Measurements from ENCODE around the gene NPLOC4.

DNA sequence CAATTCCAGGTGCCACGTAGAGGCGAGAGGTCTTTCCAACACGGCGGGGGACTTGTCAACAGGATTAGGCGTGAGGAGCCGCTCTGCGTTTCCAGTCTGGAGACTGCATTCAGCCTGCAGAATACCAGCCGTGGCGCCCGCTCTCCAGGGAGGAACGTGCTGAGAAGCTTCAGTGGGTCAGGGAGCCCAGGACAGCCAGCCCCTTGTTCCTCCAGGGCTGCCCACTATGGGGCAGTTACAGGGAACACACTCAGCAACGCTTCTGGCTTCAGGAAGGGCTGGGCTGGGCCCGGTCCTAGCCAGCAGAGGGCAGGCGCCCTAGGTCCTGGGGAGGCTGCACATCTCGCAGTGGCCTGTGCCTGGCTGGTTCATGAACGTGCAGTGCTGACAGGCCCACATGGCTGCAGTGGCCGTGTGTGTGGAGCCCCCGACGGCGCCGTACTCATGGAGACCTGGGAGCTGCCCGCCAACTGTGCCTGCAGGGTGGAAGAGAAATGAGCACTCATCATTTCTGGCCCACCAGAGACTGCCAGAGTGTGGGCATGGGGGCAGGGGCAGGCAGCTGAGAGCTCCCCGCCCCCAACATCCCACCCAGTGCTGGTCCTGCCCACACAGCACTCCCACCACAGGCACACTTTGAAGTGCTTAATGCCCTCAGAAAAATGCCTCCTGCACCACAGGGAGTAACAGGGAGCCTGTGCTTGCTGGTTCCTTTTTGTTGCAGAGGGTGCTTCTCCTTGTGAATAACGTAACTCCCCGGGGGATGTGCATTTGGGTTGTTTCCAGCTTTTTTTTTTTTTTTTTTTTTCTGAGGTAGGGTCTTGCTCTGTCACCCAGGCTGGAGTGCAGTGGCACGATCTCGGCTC is 77.7 kb downstream of the NPLOC4 start:
- TF ChIP-seq, protein P1, sequence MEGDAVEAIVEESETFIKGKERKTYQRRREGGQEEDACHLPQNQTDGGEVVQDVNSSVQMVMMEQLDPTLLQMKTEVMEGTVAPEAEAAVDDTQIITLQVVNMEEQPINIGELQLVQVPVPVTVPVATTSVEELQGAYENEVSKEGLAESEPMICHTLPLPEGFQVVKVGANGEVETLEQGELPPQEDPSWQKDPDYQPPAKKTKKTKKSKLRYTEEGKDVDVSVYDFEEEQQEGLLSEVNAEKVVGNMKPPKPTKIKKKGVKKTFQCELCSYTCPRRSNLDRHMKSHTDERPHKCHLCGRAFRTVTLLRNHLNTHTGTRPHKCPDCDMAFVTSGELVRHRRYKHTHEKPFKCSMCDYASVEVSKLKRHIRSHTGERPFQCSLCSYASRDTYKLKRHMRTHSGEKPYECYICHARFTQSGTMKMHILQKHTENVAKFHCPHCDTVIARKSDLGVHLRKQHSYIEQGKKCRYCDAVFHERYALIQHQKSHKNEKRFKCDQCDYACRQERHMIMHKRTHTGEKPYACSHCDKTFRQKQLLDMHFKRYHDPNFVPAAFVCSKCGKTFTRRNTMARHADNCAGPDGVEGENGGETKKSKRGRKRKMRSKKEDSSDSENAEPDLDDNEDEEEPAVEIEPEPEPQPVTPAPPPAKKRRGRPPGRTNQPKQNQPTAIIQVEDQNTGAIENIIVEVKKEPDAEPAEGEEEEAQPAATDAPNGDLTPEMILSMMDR (IDR thresholded peaks at IDR 0.05; ENCODE audit: borderline replicate concordance, extremely low read depth, low read length, poor library complexity, severe bottlenecking) = no peak
- TF ChIP-seq EZH2 (IDR thresholded peaks at IDR 0.05; ENCODE audit: borderline replicate concordance, low read depth, low read length, severe bottlenecking) = no peak

Measured in DND-41 (cell line).